ACC112 (cell line): Measurements from ENCODE around the gene GSPT1.

Source experiments
- H2AFZ ChIP-seq: fragments of 200-600 bp; sonication (generic); one replicate; pipeline ENCODE4 v1.6.0; 2017; ENCODE audit warnings: antibody characterized with exemption, low read length; ENCODE audit not compliant: unreplicated experiment
- H3K27ac ChIP-seq: fragments of 200-600 bp; sonication (generic); 2 replicates; pipeline ENCODE4 v1.5.1; 2014; ENCODE audit warnings: low read depth, mild to moderate bottlenecking, antibody characterized with exemption, low read length, moderate library complexity
- H3K27me3 ChIP-seq: fragments of 200-600 bp; sonication (generic); 2 replicates; pipeline ENCODE4 v1.6.1; 2014; ENCODE audit warnings: mild to moderate bottlenecking, antibody characterized with exemption, low read length, moderate library complexity, mixed read lengths; ENCODE audit not compliant: insufficient read depth
- H3K36me3 ChIP-seq: fragments of 200-600 bp; sonication (generic); 2 replicates; pipeline ENCODE4 v1.6.1; 2016; ENCODE audit warnings: mild to moderate bottlenecking, antibody characterized with exemption, low read length, moderate library complexity, mixed read lengths; ENCODE audit not compliant: insufficient read depth
- H3K4me1 ChIP-seq: fragments of 200-600 bp; sonication (generic); one replicate; pipeline ENCODE4 v1.6.1; 2016; ENCODE audit warnings: low read length, mixed read lengths; ENCODE audit not compliant: insufficient read depth, unreplicated experiment, control insufficient read depth
- H3K4me3 ChIP-seq: fragments of 200-600 bp; sonication (generic); 2 replicates; pipeline ENCODE4 v1.5.1; 2014; ENCODE audit warnings: mild to moderate bottlenecking, low read depth, low read length
- H3K79me2 ChIP-seq: fragments of 200-600 bp; sonication (generic); one replicate; pipeline ENCODE4 v1.6.0; 2016; ENCODE audit warnings: low read length; ENCODE audit not compliant: control insufficient read depth, unreplicated experiment, insufficient read depth

The GSPT1 gene

DNA sequence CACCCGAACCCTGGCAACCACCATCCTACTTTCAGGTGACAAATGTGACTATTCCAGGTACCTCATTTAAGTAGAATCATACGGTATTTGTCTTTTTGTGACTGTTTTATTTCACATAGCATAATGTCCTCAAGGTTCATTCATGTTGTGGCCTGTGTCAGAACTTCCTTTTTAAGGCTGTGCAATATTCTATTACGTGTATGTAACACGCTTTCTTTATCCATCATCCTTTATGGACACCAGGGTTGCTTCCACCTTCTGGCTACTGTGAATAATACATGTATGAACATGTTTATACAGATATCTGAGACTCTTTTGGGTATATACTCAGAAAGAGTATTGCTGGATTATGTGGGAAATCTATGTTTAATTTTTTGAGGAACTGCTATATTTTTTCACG, 35.7 kb downstream of the GSPT1 start:
- Histone ChIP-seq H3K27me3 (no peaks in the 10 kb centered on the region), H3K4me1 (peaks cover 10% of the 10 kb centered on the region), H2AFZ (no peak overlapping the region), H3K79me2 (peaks cover 25% of the 10 kb centered on the region), H3K36me3 (peaks cover 54% of the 10 kb centered on the region), H3K4me3 (no peak overlapping the region), H3K27ac (no peak overlapping the region)

DNA sequence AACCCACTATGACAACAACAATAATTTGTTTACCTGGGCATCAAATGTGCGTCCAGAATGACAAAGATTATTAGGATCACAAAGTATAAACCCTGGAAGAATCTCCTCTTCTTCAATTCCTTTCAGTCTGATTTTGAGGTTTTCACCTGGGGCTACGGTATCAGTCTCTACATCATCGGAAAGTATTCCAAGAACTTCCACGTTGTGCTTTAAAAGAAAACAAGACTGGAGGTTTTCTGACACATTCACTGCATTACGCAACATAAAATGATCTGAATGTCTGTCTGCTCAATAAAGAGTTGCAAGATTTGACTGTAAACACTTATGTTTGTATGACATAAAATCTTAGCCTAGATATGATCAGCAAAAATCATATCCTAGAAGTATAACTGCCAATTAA, 38.4 kb downstream of the GSPT1 start:
- H2AFZ ChIP-seq, result no peak overlapping the region
- peaks cover 25% of the 10 kb centered on the region for H3K79me2 ChIP-seq
- no peaks in the 10 kb centered on the region for H3K27me3 ChIP-seq
- H3K4me3 ChIP-seq, result no peak overlapping the region
- peaks cover 10% of the 10 kb centered on the region for H3K4me1 ChIP-seq
- no peak overlapping the region for H3K27ac ChIP-seq
- peaks cover 51% of the 10 kb centered on the region for H3K36me3 ChIP-seq

DNA sequence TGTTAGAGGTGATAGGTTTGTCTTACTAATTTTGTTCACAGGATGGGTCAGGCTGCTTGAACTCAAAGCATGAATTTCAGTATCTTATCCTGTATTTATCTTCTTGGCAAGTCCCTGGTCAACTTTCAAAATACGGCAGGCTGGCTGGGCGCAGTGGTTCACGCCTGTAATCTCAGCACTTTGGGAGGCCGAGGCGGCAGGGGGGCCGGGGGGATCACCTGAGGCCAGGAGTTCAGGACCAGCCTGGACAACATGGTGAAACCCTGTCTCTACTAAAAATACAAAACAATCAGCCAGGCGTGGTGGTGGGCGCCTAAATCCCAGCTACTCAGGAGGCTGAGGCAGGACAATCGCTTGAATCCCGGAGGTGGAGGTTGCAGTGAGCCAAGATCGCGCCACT, 39.5 kb downstream of the GSPT1 start:
- Histone ChIP-seq H2AFZ (no peak overlapping the region), H3K36me3 (peaks cover 41% of the 10 kb centered on the region), H3K4me3 (no peak overlapping the region), H3K27me3 (no peaks in the 10 kb centered on the region), H3K4me1 (peaks cover 16% of the 10 kb centered on the region), H3K79me2 (peaks cover 32% of the 10 kb centered on the region), H3K27ac (no peak overlapping the region)

DNA sequence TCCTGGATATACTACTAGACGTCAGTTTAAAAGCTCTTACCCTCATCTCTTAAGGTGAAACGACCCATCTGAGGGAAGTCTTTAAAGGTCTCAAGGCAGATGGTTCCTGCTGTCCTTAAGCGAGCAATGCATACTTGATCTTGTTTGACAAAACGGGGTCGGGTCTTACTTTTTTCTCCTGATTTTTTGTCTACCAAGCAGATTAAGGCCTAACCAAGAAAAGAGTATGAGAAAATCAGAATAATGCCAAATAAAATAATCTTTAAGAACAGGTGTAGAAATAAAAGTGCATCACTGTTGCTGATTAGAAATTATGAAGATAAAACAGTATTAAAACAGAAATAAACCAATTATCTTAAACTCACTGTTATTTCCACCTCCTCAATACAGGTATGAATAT, 40.0 kb downstream of the GSPT1 start:
- Histone ChIP-seq H3K27ac (no peak overlapping the region), H3K79me2 (peaks cover 32% of the 10 kb centered on the region), H3K27me3 (no peaks in the 10 kb centered on the region), H3K4me3 (no peak overlapping the region), H3K4me1 (peaks cover 16% of the 10 kb centered on the region), H2AFZ (no peak overlapping the region), H3K36me3 (peaks cover 38% of the 10 kb centered on the region)

DNA sequence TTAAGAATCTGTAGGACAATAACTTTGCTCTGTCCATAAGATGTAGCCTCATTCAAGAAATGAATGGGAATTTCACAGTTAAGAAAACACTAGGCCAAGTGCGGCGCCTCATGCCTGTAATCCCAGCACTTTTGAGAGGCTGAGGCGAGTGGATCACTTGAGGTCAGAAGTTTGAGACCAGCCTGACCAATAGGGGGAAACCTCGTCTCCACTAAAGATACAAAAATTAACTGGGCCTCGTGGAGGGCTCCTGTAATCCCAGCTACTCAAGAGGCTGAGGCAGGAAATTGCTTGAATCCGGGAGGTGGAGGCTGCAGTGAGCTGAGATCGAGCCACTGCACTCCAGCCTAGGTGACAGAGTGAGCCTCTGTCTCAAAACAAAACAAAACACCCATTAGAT, 44.6 kb downstream of the GSPT1 start:
- H3K79me2 ChIP-seq, result peaks cover 15% of the 10 kb centered on the region
- peaks cover 33% of the 10 kb centered on the region for H3K36me3 ChIP-seq
- no peaks in the 10 kb centered on the region for H3K27me3 ChIP-seq
- H3K4me1 ChIP-seq, result peaks cover 24% of the 10 kb centered on the region
- no peak overlapping the region for H2AFZ ChIP-seq
- H3K27ac ChIP-seq, result peak overlapping the region; percentile 28
- no peak overlapping the region for H3K4me3 ChIP-seq

DNA sequence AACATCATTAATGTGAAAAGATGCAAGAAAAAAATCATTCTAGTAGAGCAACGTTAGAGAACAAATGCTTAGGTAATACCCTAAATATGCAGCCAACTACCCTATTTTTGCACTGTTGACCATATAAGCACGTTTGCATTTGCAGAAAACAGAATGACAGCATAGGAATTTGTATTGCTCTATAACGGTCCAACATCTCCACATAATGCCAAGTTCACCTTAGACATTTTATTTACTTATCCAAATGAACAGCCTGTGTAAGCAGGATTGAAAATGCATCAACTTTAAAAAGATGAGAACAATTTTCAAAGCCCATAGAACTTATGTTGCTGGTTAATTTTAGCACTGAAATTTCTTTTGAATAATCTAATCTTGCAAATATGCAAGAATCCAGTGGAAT, 45.4 kb downstream of the GSPT1 start:
- Histone ChIP-seq H2AFZ (no peak overlapping the region), H3K36me3 (peaks cover 25% of the 10 kb centered on the region), H3K27ac (no peak overlapping the region), H3K79me2 (peaks cover 12% of the 10 kb centered on the region), H3K4me3 (no peak overlapping the region), H3K27me3 (no peaks in the 10 kb centered on the region), H3K4me1 (peaks cover 32% of the 10 kb centered on the region)

DNA sequence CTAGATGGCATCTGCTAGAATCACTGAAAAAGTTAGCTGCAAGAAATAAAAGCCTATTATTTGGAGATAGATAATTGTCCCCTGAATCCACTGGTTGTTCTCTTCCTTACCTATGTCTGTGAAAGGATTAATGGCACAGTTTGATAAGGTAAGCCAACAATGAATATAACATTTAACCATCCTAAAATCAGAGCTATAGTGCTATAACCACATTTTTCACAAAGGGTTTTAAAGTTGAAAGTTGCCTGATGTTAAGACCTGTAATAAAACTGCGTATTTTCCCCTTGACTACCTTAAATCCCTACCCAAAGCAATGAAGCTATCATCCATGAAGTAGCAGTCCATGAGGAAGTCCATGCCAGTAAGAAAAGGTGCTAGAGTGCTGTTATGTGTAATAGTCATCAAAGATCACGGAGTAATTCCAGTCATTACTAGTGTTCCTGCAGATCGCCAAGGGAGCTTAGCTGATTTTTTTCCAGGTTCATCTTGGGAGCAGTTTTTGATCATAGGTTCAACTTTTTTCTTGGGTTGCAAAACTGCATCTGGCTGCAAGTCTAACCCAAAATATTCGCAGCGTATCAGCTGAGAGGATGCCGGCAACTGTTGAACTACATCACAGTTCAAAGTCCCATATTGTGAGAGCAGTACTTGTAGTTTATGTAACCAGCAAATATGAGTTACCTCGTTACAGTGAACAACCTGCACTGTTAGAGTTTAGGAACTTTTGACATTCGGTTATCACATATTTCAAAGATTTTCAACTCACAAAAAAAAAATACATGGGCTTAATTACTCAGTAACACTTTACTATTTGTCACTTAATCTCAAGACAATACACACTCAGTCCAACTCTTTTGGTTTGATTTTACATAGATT, 46.2 kb downstream of the GSPT1 start:
- peaks cover 14% of the 10 kb centered on the region for H3K79me2 ChIP-seq
- peaks cover 37% of the 10 kb centered on the region for H3K4me1 ChIP-seq
- H3K36me3 ChIP-seq, result peaks cover 22% of the 10 kb centered on the region
- H3K27me3 ChIP-seq, result no peaks in the 10 kb centered on the region
- H2AFZ ChIP-seq, result no peak overlapping the region
- no peak overlapping the region for H3K4me3 ChIP-seq
- no peak overlapping the region for H3K27ac ChIP-seq

DNA sequence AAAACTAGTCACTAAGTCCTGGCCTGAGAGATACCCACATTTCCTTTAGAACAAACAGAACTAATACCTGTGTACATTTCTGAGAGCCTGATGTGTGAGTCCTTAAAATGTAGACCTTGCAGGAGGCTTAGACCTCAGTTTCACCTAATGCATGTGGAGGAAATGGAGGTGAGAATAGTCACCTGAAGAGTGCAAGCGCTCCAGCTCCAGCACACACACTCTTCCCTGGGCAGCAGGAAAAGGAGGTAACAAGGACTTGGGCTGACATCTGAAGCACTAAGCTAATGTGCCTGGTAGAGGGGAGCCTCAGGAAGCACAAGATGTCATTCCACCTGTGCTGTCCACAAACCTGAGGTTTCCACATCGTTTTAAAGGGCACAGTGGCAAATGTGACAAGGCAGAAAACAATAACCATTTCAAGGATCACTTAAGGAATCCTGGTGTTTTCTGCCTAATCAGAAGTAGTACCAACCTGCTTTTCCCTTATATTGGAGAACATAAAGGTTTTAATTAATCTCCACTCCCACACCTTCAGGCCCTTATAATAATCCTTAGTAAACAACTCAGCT, 47.3 kb downstream of the GSPT1 start:
- Histone ChIP-seq H3K79me2 (peaks cover 14% of the 10 kb centered on the region), H3K36me3 (peaks cover 22% of the 10 kb centered on the region), H2AFZ (no peak overlapping the region), H3K27ac (0 out of 2 replicates have a peak overlapping the region, but pooled peaks have one; percentile 16), H3K27me3 (no peaks in the 10 kb centered on the region), H3K4me1 (peaks cover 37% of the 10 kb centered on the region), H3K4me3 (no peak overlapping the region)

DNA sequence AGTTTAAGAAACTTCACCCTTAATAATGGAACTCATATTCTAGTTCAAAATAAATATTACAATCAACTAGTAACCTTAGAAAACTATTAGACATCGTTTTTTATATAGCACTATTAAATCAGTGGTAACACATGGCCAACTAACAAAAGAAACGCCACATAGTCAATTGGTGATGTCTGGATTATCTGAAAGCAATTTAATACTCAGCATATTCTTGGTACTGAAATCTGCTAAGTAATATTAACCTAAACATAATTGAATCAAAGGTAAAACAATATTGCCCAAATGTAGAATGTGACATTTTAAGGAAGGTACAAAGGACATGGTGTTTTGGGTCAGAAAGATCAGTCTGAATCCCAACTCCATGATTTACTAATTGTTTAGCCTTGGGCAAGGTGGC, 53.3 kb downstream of the GSPT1 start:
- peaks cover 25% of the 10 kb centered on the region for H3K4me1 ChIP-seq
- H2AFZ ChIP-seq, result no peak overlapping the region
- no peak overlapping the region for H3K4me3 ChIP-seq
- no peak overlapping the region for H3K27ac ChIP-seq
- no peaks in the 10 kb centered on the region for H3K27me3 ChIP-seq
- no peaks in the 10 kb centered on the region for H3K36me3 ChIP-seq
- peaks cover 28% of the 10 kb centered on the region for H3K79me2 ChIP-seq

DNA sequence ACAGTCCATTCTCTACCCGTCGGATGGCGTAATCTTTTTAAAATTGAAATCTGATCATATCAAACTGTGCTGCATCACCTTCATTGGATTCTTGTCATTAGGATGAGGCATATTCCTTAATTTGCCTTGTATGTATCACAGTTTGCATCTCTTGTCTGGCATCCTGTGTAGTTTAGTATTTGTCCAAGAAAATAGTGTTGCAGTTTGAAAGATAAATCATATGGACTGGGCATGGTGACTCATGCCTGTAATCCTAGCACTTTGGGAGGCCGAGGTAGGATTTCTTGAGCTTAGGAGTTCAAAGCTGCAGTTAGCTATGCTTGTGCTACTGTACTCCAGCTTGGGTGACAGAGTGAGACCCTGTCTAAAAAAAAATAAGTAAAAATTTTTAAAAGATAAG, 58.6 kb downstream of the GSPT1 start:
- Histone ChIP-seq H3K27me3 (no peaks in the 10 kb centered on the region), H2AFZ (no peak overlapping the region), H3K4me3 (no peak overlapping the region), H3K36me3 (no peaks in the 10 kb centered on the region), H3K4me1 (peaks cover 7% of the 10 kb centered on the region), H3K79me2 (peaks cover 52% of the 10 kb centered on the region), H3K27ac (no peak overlapping the region)
